Kidney tubule cell (primary cell): ENCODE measurements around the gene LPP.
A peak's percentile ranks its signal among the peaks of the same experiment; 100 is the strongest.

Experiments used
- DNase-seq: peaks from one replicate; pipeline ENCODE4 v3.0.0-alpha.2; 2018; ENCODE audit warnings: low spot score

The LPP gene

GRCh38 chr3:188749830-188750229 is 595.9 kb downstream of the LPP start:
- DNase-seq, result no peak

- DNase-seq, result no peak
Measured at GRCh38 chr3:188750617-188751016, 596.7 kb downstream of the LPP start.

GRCh38 chr3:188752850-188753249 is 598.9 kb downstream of the LPP start:
- no peak for DNase-seq

- no peak for DNase-seq
Measured at GRCh38 chr3:188754267-188754666, 600.3 kb downstream of the LPP start.

- no peak for DNase-seq
Measured at GRCh38 chr3:188756241-188756640, 602.3 kb downstream of the LPP start.

- DNase-seq, result no peak
Measured at GRCh38 chr3:188759336-188760005, 605.5 kb downstream of the LPP start.

GRCh38 chr3:188760408-188760807 is 606.5 kb downstream of the LPP start:
- no peak for DNase-seq

GRCh38 chr3:188761439-188761838 is 607.5 kb downstream of the LPP start:
- DNase-seq, result no peak

- no peak for DNase-seq
Measured at GRCh38 chr3:188761964-188762363, 608.0 kb downstream of the LPP start.

GRCh38 chr3:188764609-188765008 is 610.7 kb downstream of the LPP start:
- DNase-seq, result no peak

- no peak for DNase-seq
Measured at GRCh38 chr3:188769831-188770230, 615.9 kb downstream of the LPP start.

- DNase-seq, result peak; percentile 57
Measured at GRCh38 chr3:188772886-188773285, 618.9 kb downstream of the LPP start.

- DNase-seq, result peak; percentile 22
Measured at GRCh38 chr3:188775412-188775811, 621.5 kb downstream of the LPP start.

GRCh38 chr3:188776447-188776846 is 622.5 kb downstream of the LPP start:
- DNase-seq, result peak; percentile 66

- DNase-seq, result no peak
Measured at GRCh38 chr3:188778091-188778852, 624.3 kb downstream of the LPP start.

GRCh38 chr3:188779281-188779980 is 625.5 kb downstream of the LPP start:
- DNase-seq, result no peak

GRCh38 chr3:188780193-188781147 is 626.5 kb downstream of the LPP start:
- DNase-seq, result no peak

GRCh38 chr3:188782613-188783124 is 628.7 kb downstream of the LPP start:
- no peak for DNase-seq

- no peak for DNase-seq
Measured at GRCh38 chr3:188786424-188786823, 632.5 kb downstream of the LPP start.

GRCh38 chr3:188788621-188789081 is 634.7 kb downstream of the LPP start:
- peak; percentile 81 for DNase-seq

- DNase-seq, result no peak
Measured at GRCh38 chr3:188789251-188789650, 635.3 kb downstream of the LPP start.

- DNase-seq, result no peak
Measured at GRCh38 chr3:188791311-188791710, 637.4 kb downstream of the LPP start.
